Measurements from ENCODE around the gene ZBTB46. TPM values are rescaled to one million over a fixed set of nuclear protein-coding genes. Genes with fewer than 3 reads are reported as not detected.

The ZBTB46 gene
- total RNA-seq, 1 experiment from 2014 or later = 27.1 TPM

GRCh38 chr20:63819224-63819921, 11.7 kb downstream of the ZBTB46 start:
- H3K23ac ChIP-seq (ENCODE audit: insufficient read length, low read depth, low read length) = no peak overlapping the region
- no peak overlapping the region for H2AK5ac ChIP-seq (ENCODE audit: insufficient read length, low read length)
- H3K4ac ChIP-seq (ENCODE audit: low read depth, low read length) = no peak overlapping the region
- H2BK5ac ChIP-seq (ENCODE audit: insufficient read length, low read length) = no peak overlapping the region
- Mint-ChIP-seq H3K36me3 (ENCODE audit: insufficient read depth in 1 of 3, low read depth in 3 of 3) (peaks cover 3 to 19% (median 8%) of the 10 kb centered on the region in 3 experiments; a peak in 6 of 7 replicates), H3K9me3 (no peaks in the 10 kb centered on the region; a peak in 2 of 5 replicates), H3K27me3 (ENCODE audit: low read depth) (no peaks in the 10 kb centered on the region), H3K4me3 (no peak overlapping the region), H3K4me1 (peaks cover 6 to 17% of the 10 kb centered on the region in 2 experiments), H3K27ac (peak overlapping the region; percentile 8 to 76 (median 74); a peak in 3 of 7 replicates)
- no peak overlapping the region for H2BK120ac ChIP-seq (ENCODE audit: low read depth, low read length, poor library complexity, severe bottlenecking)
- H4K5ac ChIP-seq (ENCODE audit: insufficient read length, low read depth, low read length) = no peak overlapping the region
- DNase-seq = no peak
- H3K79me1 ChIP-seq (ENCODE audit: insufficient read depth, low read depth, low read length, poor library complexity, severe bottlenecking) = peaks cover 10% of the 10 kb centered on the region
- H3K23me2 ChIP-seq (ENCODE audit: insufficient read length, low read depth, low read length, poor library complexity, severe bottlenecking) = no peaks in the 10 kb centered on the region
- no peak overlapping the region for H3K18ac ChIP-seq (ENCODE audit: insufficient read length, low read depth, low read length)
- no peak overlapping the region for H3K4me2 ChIP-seq (ENCODE audit: insufficient read depth, insufficient read length, low read length)
- H2BK12ac ChIP-seq (ENCODE audit: insufficient read length, low read depth, low read length) = no peak overlapping the region
- H3K27ac ChIP-seq (ENCODE audit: insufficient read length, low read depth, low read length) = no peak overlapping the region
- H2AFZ ChIP-seq (ENCODE audit: low read length) = no peak overlapping the region
- no peak overlapping the region for H3K56ac ChIP-seq (ENCODE audit: insufficient read length, low read depth, low read length)
- no peak overlapping the region for H2BK20ac ChIP-seq (ENCODE audit: low read depth, low read length, poor library complexity, severe bottlenecking)
- H4K91ac ChIP-seq (ENCODE audit: insufficient read length, low read depth, low read length) = no peak overlapping the region
- H3K9me3 ChIP-seq (ENCODE audit: control insufficient read depth, low read depth, low read length) = no peaks in the 10 kb centered on the region
- H3T11ph ChIP-seq (ENCODE audit: low read length) = no peak overlapping the region
- no peaks in the 10 kb centered on the region for H3K4me1 ChIP-seq (ENCODE audit: insufficient read depth, low read length)
- no peak overlapping the region for H3K9ac ChIP-seq (ENCODE audit: extremely low read depth, insufficient read length, low read length)
- H3K27me3 ChIP-seq (ENCODE audit: insufficient read depth, low read length) = no peaks in the 10 kb centered on the region
- no peaks in the 10 kb centered on the region for H4K20me1 ChIP-seq (ENCODE audit: control insufficient read depth, insufficient read depth, insufficient read length)
- no peaks in the 10 kb centered on the region; the same call in 1 of the 2 replicates for H3K79me2 ChIP-seq (ENCODE audit: insufficient read depth, low read length)
- H3K14ac ChIP-seq (ENCODE audit: insufficient read depth, low read length) = no peak overlapping the region; the same call in 1 of the 2 replicates
- H4K8ac ChIP-seq (replicated peaks; ENCODE audit: insufficient read length, low read depth, low read length) = no peak overlapping the region
- WGBS (ENCODE audit: extremely low coverage, insufficient read length, low lambda C conversion rate) = no CpG with 5 or more reads among the region's 24 CpGs
- TF ChIP-seq CTCF (conservative IDR thresholded peaks at IDR 0.05) = peak; percentile 52
- no peak overlapping the region for H2BK15ac ChIP-seq (ENCODE audit: low read depth, low read length)
